ENCODE data around the gene NUDT21. TPM values are rescaled to one million over a fixed set of nuclear protein-coding genes. Genes with fewer than 3 reads are reported as not detected.

NUDT21 gene
- polyA plus RNA-seq, 1 of the 3 experiments (the other 2 are of a cell fraction) = 42.2 TPM

GRCh38 chr16:56493815-56494214, 42.7 kb upstream of the NUDT21 start:
- WGBS (ENCODE audit: low lambda C conversion rate) = 100% methylated on average over 1 of the region's 1 CpG
- no peak overlapping the region for H3K9ac ChIP-seq
- no peaks in the 10 kb centered on the region for H3K4me1 ChIP-seq (ENCODE audit: control insufficient read depth in 1 of 2, insufficient read depth in 2 of 2, low read depth in 1 of 2, low read length in 1 of 2)
- no peak overlapping the region for H3K4me2 ChIP-seq
- no peak for TF ChIP-seq RFX5 (IDR thresholded peaks at IDR 0.05; ENCODE audit: low read length)
- TF ChIP-seq MAX (IDR thresholded peaks at IDR 0.05; ENCODE audit: low read depth) = no peak
- no peak for TF ChIP-seq MEF2A (IDR thresholded peaks at IDR 0.05; ENCODE audit: borderline replicate concordance, low read depth)
- TF ChIP-seq SMC3 (IDR thresholded peaks at IDR 0.05; ENCODE audit: low read depth, low read length) = no peak
- no peak for TF ChIP-seq GABPA (IDR thresholded peaks at IDR 0.05; ENCODE audit: low read depth)
- no peak for TF ChIP-seq FOXJ3 (CRISPR knock-in tag; IDR thresholded peaks at IDR 0.05)
- TF ChIP-seq ELF1 (IDR thresholded peaks at IDR 0.05) = no peak
- TF ChIP-seq FOSL2 (IDR thresholded peaks at IDR 0.05; ENCODE audit: borderline replicate concordance, low read depth) = no peak
- DNase-seq = no peak
- no peak overlapping the region for H2AFZ ChIP-seq (ENCODE audit: low read depth)
- H3K9me3 ChIP-seq = no peaks in the 10 kb centered on the region
- H3K4me3 ChIP-seq (ENCODE audit: low read depth in 2 of 2, low read length in 1 of 2) = no peak overlapping the region
- H3K9me2 ChIP-seq = no peaks in the 10 kb centered on the region
- peaks cover 3% of the 10 kb centered on the region for H3F3A ChIP-seq (replicated peaks; ENCODE audit: insufficient read depth)
- no peaks in the 10 kb centered on the region for H3K27me3 ChIP-seq (ENCODE audit: insufficient read depth)
- H4K20me1 ChIP-seq (ENCODE audit: insufficient read depth) = no peaks in the 10 kb centered on the region
- H3K36me3 ChIP-seq (replicated peaks in 1 of 2; ENCODE audit: control insufficient read depth in 1 of 2, insufficient read depth in 2 of 2, low read length in 1 of 2) = peaks cover 45 to 76% of the 10 kb centered on the region in 2 experiments
- ChIA-PET POLR2A (interaction anchor here (0.6 kb wide), 1 partner anchor 18 kb away, joined by 4 read pairs; no protein-coding TSS in a partner anchor), CTCF (interaction anchor here (1.1 kb wide), 1 partner anchor 9 kb away, joined by 3 read pairs; no protein-coding TSS in a partner anchor)
- no peaks in the 10 kb centered on the region; the same call in 1 of the 2 replicates for H3K79me2 ChIP-seq (ENCODE audit: insufficient read depth)
- no peak overlapping the region for H3K27ac ChIP-seq (ENCODE audit: low read depth in 2 of 2, low read length in 1 of 2)

- H3K27me3 ChIP-seq (ENCODE audit: insufficient read depth) = no peaks in the 10 kb centered on the region
- H3K79me2 ChIP-seq (ENCODE audit: insufficient read depth) = no peaks in the 10 kb centered on the region; the same call in 1 of the 2 replicates
- no peak overlapping the region for H3K4me2 ChIP-seq
- ChIA-PET POLR2A (no interaction called here), CTCF (no interaction called here)
- H3K4me3 ChIP-seq (ENCODE audit: low read depth in 2 of 2, low read length in 1 of 2) = no peak overlapping the region
- no peak overlapping the region for H2AFZ ChIP-seq (ENCODE audit: low read depth)
- H3F3A ChIP-seq (replicated peaks; ENCODE audit: insufficient read depth) = peaks cover 3% of the 10 kb centered on the region
- no peak for DNase-seq
- H3K27ac ChIP-seq (ENCODE audit: low read depth in 2 of 2, low read length in 1 of 2) = no peak overlapping the region
- H3K9me2 ChIP-seq = no peaks in the 10 kb centered on the region
- no peaks in the 10 kb centered on the region for H3K9me3 ChIP-seq
- WGBS (ENCODE audit: low lambda C conversion rate) = 90% methylated on average over 2 of the region's 2 CpGs
- peaks cover 38 to 71% of the 10 kb centered on the region in 2 experiments for H3K36me3 ChIP-seq (replicated peaks in 1 of 2; ENCODE audit: control insufficient read depth in 1 of 2, insufficient read depth in 2 of 2, low read length in 1 of 2)
- H3K9ac ChIP-seq = no peak overlapping the region
- no peak for TF ChIP-seq USF1 (IDR thresholded peaks at IDR 0.05; ENCODE audit: borderline replicate concordance, low read depth)
- TF ChIP-seq RXRA (IDR thresholded peaks at IDR 0.05; ENCODE audit: borderline replicate concordance, low read depth) = no peak
- TF ChIP-seq POLR2AphosphoS5 (IDR thresholded peaks at IDR 0.05; ENCODE audit: low read depth, low read length) = no peak
- TF ChIP-seq FOXM1 (IDR thresholded peaks at IDR 0.05; ENCODE audit: low read depth) = no peak
- no peak for TF ChIP-seq SIN3A (IDR thresholded peaks at IDR 0.05; ENCODE audit: borderline replicate concordance, low read depth, low read length)
- TF ChIP-seq TEAD4 (IDR thresholded peaks at IDR 0.05; ENCODE audit: borderline replicate concordance, insufficient read depth) = no peak
- no peak for TF ChIP-seq CHD2 (IDR thresholded peaks at IDR 0.05; ENCODE audit: low read length, partially characterized antibody)
- no peak for TF ChIP-seq GATA2 (CRISPR knock-in tag; IDR thresholded peaks at IDR 0.05)
- no peak for TF ChIP-seq PBX3 (IDR thresholded peaks at IDR 0.05)
- no peak for TF ChIP-seq RCOR1 (IDR thresholded peaks at IDR 0.05; ENCODE audit: low read length)
- no peak for TF ChIP-seq RAD21 (IDR thresholded peaks at IDR 0.05; ENCODE audit: low read length)
- no peak for TF ChIP-seq ZBTB33 (IDR thresholded peaks at IDR 0.05; ENCODE audit: borderline replicate concordance, low read depth)
- no peak for TF ChIP-seq USF2 (IDR thresholded peaks at IDR 0.05; ENCODE audit: borderline replicate concordance, low read depth, low read length)
- no peaks in the 10 kb centered on the region for H3K4me1 ChIP-seq (ENCODE audit: control insufficient read depth in 1 of 2, insufficient read depth in 2 of 2, low read depth in 1 of 2, low read length in 1 of 2)
- no peaks in the 10 kb centered on the region for H4K20me1 ChIP-seq (ENCODE audit: insufficient read depth)
These were observed 42.0 kb upstream of the NUDT21 start for GRCh38 chr16:56493126-56493525.
